ENCODE measurements around the gene CNBP.
"Not testable (repeated sequence)": the region's sequence is repeated elsewhere in the genome, so short reads cannot be mapped to it uniquely, and the experiment has no call there.

CNBP gene

GRCh38 chr3:129183569-129184395 is at the start of gene CNBP:
Gene CNBP, minus strand, starts transcription at chr3:129183896. Its CDS starts 12,139 bp downstream, at chr3:129171757.
- peak; percentile 90 to 91 for DNase-seq

DNA sequence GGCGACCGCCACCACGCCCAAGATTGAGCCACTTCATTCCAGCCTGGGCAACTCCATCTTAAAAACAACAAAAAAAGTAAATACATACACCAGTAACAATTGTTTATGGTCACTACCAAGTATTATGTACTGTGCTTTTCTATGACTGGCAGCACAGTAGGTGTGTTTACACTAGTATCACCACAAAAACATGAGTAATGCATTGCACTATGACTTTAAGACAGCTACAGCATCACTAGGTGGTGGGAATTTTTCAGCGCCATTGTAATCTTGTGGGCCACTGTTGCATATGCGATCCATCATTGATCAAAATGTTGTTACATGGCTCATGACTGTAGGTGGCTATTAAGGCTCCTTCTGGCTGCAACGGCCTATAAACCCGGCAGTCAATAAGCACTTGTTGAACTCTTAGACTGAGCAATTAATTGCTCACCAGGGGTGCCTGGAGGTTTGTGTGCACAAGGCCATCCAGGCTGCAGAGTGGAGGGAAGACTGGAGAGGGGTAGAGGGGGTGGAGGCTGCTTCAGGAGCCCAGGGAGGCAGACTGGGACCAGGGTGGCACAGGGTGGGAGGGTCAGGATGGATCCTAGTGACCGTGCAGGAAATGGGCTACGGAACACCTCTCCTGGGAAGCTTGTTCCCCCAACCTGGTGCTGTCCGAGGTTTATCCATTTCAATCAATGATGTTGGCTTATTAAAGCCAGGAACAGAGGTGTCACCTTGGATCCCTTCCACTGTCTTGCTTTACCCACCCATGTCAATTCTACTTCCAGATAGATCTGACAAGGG is 47.8 kb upstream of the CNBP start:
- no peak for DNase-seq

GRCh38 chr3:129230311-129231019 is 46.8 kb upstream of the CNBP start:
- DNase-seq, result no peak

- DNase-seq, result no peak
Observed at GRCh38 chr3:129228891-129229585, 45.3 kb upstream of the CNBP start.

- DNase-seq, result no peak
Observed at GRCh38 chr3:129226374-129226773, 42.7 kb upstream of the CNBP start.

DNA sequence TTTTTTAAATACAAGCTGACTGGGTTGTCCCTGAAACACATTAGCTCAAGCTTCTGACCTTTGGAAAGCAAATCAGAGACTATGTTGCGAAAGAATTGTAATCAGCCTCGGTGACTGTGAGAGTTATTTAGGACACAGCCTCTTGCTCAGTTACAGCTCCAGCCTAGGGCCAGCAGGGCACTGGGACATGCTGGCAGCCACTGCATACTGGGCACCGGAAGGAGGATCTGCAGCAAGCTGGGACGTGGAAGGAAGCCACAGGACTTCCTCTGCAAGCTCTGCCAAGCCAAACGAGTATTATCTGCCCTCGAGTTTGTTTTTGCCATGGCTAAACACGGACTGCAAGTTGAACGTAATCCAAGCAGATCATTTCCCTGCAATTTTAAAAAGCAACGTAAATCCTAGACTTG is 41.3 kb upstream of the CNBP start:
- no peak for DNase-seq

DNA sequence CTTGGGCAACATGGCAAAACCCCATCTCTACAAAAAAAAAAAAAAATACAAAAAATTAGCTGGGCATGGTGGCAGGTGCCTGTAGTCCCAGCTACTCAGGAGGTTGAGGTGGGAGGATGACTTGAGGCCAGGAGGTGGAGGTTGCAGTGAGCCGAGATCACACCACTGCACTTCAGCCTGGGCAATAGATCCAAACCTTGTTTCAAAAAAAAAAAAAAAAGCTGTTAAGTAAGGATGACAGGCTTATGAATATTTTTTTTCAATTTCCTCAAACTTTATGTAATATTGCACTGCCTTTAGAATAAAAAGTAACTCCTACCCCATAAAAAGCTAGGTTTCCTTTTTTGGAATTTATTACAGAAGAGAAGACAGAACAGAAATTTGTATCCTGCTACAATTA is 40.7 kb upstream of the CNBP start:
- DNase-seq, result not testable (repeated sequence)

DNA sequence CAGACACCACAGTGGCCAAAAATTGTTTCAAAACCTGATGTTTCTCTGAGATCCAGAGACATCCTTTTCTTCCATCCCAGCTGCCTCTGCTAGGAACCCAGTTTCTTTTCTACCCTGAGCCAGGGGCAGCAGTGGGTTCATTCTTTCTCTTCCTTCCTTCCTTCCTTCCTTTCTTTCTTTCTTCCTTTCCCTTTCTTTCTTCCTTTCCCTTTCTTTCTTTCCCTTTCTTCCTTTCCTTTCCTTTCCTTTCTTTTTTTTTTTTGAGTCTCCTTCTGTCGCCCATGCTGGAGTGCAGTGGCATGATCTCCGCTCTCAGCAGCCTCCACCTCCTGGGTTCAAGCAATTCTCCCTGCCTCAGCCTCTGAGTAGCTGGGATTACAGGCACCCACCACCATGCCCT is 35.0 kb upstream of the CNBP start:
- DNase-seq, result no peak

DNA sequence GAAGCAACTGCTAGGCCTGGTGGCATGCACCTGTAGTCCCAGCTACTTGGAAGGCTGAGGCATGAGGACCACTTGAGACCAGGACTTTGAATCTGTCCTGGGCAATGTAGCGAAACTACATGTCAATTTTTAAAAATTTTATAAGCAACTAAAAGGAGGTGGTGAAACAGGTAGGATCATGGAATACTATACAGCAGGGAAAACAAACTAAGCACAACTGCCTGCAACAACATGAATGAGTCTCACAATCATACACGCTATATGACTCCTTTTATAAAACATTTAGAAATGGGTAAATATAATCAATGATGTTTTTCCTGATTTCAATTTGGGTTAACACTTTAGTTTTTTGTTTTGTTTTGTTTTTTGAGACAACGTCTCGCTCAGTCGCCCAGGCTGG is 29.5 kb upstream of the CNBP start:
- DNase-seq, result no peak

DNA sequence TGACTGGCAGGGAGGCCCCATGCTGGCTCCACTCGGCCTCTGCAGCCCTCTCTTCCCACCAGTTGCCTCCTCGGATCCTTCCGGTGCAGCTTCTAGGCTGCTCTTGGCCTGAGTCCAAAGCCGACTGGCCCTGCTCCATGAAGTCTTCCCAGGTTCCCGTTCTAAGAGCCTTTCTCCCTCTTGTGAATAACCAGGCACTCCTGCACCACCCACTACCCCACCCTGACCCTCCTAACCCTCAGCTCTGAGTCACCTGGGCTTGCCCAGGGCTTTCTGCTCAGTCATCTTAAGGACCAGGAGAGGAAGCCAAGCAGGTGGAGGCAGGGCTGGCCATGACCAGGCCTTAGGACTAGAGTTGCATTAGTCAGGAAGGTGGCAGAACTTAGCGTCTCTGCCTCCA is 28.1 kb upstream of the CNBP start:
- no peak for DNase-seq

- DNase-seq, result no peak
Observed at GRCh38 chr3:129211345-129211744, 27.6 kb upstream of the CNBP start.

- no peak for DNase-seq
Observed at GRCh38 chr3:129207479-129207878, 23.8 kb upstream of the CNBP start.

GRCh38 chr3:129205109-129205832 is 21.6 kb upstream of the CNBP start:
- no peak for DNase-seq

- no peak for DNase-seq
Observed at GRCh38 chr3:129204473-129204872, 20.8 kb upstream of the CNBP start.

DNA sequence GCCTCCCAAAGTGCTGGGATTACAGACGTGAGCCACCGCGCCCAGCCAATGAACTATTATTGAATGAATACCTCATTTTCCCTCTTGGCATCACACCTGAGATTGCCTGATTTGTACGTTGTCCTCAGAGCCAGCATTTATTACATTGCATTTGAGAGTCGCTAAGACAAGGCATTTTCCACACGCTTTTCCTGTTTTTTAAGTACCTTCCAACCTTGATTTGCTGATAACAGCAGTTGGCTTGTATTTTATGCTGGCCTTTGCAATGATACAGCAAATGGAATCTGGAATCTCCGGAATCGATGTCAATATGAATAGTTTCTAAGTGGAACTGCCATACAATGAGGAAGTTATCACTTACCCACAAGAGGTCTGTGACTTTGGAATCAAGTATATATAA is 15.7 kb upstream of the CNBP start:
- DNase-seq, result no peak

- no peak for DNase-seq
Observed at GRCh38 chr3:129197321-129197720, 13.6 kb upstream of the CNBP start.

DNA sequence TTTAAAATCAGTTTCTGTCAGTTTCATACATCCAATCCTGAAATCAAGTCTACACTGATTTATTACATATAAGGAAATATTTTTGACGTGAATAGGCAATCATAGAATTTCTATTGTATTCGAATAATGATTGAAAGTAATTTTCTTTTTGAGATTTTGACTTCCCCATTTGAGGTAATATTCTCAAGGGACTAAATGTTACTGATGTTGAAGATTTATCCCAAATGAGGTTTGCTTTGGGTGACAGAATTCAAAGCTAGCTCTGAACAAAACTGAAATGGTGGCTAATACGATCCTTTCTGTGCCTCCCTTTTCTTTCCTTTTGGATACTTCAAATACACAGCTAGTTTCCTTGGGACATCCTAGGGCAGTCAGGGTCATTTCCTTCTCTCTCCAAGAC is 12.9 kb upstream of the CNBP start:
- no peak for DNase-seq

- DNase-seq, result no peak
Observed at GRCh38 chr3:129195731-129196256, 12.1 kb upstream of the CNBP start.

- DNase-seq, result not testable (repeated sequence)
Observed at GRCh38 chr3:129189793-129190192, 6.1 kb upstream of the CNBP start.

- no peak for DNase-seq
Observed at GRCh38 chr3:129187857-129188256, 4.2 kb upstream of the CNBP start.

GRCh38 chr3:129185783-129186182 is 2.1 kb upstream of the CNBP start:
- DNase-seq, result no peak

Measured in stimulated activated CD4-positive, alpha-beta T cell treated with anti-CD3 and anti-CD28 coated beads, Interleukin-2, amount 100 ng/mL, for 48 hours (primary cell).